Heart left ventricle (tissue), 13 donors: ENCODE data around the gene TANGO2.

ENCODE experiments used
- CTCF ChIP-seq, 12 donors: fragments of 200-600 bp; sonication (generic) in 4 of 12; IDR thresholded peaks; one replicate each; pipeline versions ENCODE4 v1.5.0 to v1.8.0; 2018 to 2022; ENCODE audit warnings: antibody characterized with exemption in 12 of 12, mild to moderate bottlenecking in 5 of 12
- POLR2A ChIP-seq, 2 donors: fragments of 450-650 bp; IDR thresholded peaks; one replicate each; pipeline ENCODE4 v1.6.1; 2017; ENCODE audit warnings: antibody characterized with exemption in 2 of 2, mild to moderate bottlenecking in 2 of 2, moderate library complexity in 2 of 2
- donor health status: ischemic (EF 13 %, LVEDD 7.1; RV severe dilation, severe dysfunction).
- donor health status: DM: no; HTN: yes; CAD: no.
- donor health status: DM: no; HTN: no; CAD: no.
- donor health status: ischemic (EF 25% LVEDD 6.9; RV normal size, moderate dysfunction).
- donor health status: ischemic (EF 25% LVEDD 5.7; RV mildly dilated, moderate dysfunction).
- donor health status: ischemic (EF 35%, LVEDD 5.7; RV mildly dilated, moderate dysfunction).
- donor health status: nonischemic (EF 11% LVEDD 7.7; RV severe dilation, severe dysfunction).
- donor health status: DM: yes; HTN: yes; CAD: no.
- donor health status: PGD.
- donor health status: ischemic (EF 29% LVEDD 5.4; RV normal size, mild dysfunction).
- donor health status: nonischemic (EF 23%, LVEDD 6.1; RV moderate dilation, normal function).

GRCh38 chr22:19981961-19982920 is 38.7 kb upstream of the TANGO2 start:
- no peak for TF ChIP-seq POLR2A (IDR thresholded peaks at IDR 0.05)
- no peak for TF ChIP-seq CTCF (IDR thresholded peaks at IDR 0.05)
